Measurements from ENCODE around the gene CLEC1B.

- TF ChIP-seq, protein P1, sequence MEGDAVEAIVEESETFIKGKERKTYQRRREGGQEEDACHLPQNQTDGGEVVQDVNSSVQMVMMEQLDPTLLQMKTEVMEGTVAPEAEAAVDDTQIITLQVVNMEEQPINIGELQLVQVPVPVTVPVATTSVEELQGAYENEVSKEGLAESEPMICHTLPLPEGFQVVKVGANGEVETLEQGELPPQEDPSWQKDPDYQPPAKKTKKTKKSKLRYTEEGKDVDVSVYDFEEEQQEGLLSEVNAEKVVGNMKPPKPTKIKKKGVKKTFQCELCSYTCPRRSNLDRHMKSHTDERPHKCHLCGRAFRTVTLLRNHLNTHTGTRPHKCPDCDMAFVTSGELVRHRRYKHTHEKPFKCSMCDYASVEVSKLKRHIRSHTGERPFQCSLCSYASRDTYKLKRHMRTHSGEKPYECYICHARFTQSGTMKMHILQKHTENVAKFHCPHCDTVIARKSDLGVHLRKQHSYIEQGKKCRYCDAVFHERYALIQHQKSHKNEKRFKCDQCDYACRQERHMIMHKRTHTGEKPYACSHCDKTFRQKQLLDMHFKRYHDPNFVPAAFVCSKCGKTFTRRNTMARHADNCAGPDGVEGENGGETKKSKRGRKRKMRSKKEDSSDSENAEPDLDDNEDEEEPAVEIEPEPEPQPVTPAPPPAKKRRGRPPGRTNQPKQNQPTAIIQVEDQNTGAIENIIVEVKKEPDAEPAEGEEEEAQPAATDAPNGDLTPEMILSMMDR (IDR thresholded peaks at IDR 0.05): no peak
- TF ChIP-seq POLR2A (IDR thresholded peaks at IDR 0.05) (no peak), POLR2AphosphoS5 (IDR thresholded peaks at IDR 0.05) (no peak)
These were observed 19.5 kb upstream of the CLEC1B start for GRCh38 chr12:10018386-10018785.

All from breast epithelium (tissue), 3 donors.